Mucosa of rectum (tissue), 2 donors: ENCODE data around the gene TMCC1.
"Not testable (repeated sequence)": the region's sequence is repeated elsewhere in the genome, so short reads cannot be mapped to it uniquely, and the experiment has no call there.

ENCODE experiments used
- H3K27ac ChIP-seq, 2 donors: one replicate each; pipeline ENCODE4 v1.7.0; 2013; ENCODE audit warnings: inconsistent platforms in 2 of 2, low read depth in 2 of 2, low read length in 2 of 2
- H3K27me3 ChIP-seq, 2 donors: one replicate each; pipeline ENCODE4 v1.7.0; 2013; ENCODE audit warnings: low read length in 2 of 2; ENCODE audit not compliant: control insufficient read depth in 2 of 2, insufficient read depth in 2 of 2
- H3K36me3 ChIP-seq, 2 donors: one replicate each; pipeline ENCODE4 v1.7.0; 2013; ENCODE audit warnings: low read length in 2 of 2; ENCODE audit not compliant: control insufficient read depth in 2 of 2, insufficient read depth in 2 of 2
- H3K4me1 ChIP-seq, 2 donors: one replicate each; pipeline ENCODE4 v1.7.0; 2013; ENCODE audit warnings: low read length in 2 of 2, mild to moderate bottlenecking in 1 of 2; ENCODE audit not compliant: control insufficient read depth in 2 of 2, insufficient read depth in 2 of 2
- H3K4me3 ChIP-seq, 2 donors: one replicate each; pipeline ENCODE4 v1.7.0; 2013; ENCODE audit warnings: low read length in 2 of 2
- H3K9ac ChIP-seq, 2 donors: one replicate each; pipeline ENCODE4 v1.7.0; 2013; ENCODE audit warnings: low read length in 2 of 2, low read depth in 1 of 2, mild to moderate bottlenecking in 1 of 2
- H3K9me3 ChIP-seq, 2 donors: one replicate each; pipeline ENCODE4 v1.7.0; 2013; ENCODE audit warnings: low read length in 2 of 2; ENCODE audit not compliant: control insufficient read depth in 2 of 2
- donor health status: healthy.
- donor health status: Normal muscosa, but diverticular disease.

TMCC1 gene

GRCh38 chr3:129684270-129684669 is 209.2 kb downstream of the TMCC1 start:
- H3K9me3 ChIP-seq: no peaks in the 10 kb centered on the region
- no peak overlapping the region for H3K9ac ChIP-seq
- no peak overlapping the region for H3K27ac ChIP-seq
- no peaks in the 10 kb centered on the region for H3K4me1 ChIP-seq
- H3K27me3 ChIP-seq: no peaks in the 10 kb centered on the region
- no peaks in the 10 kb centered on the region for H3K36me3 ChIP-seq
- no peak overlapping the region for H3K4me3 ChIP-seq

- no peaks in the 10 kb centered on the region for H3K27me3 ChIP-seq
- H3K9ac ChIP-seq: no peak overlapping the region
- no peaks in the 10 kb centered on the region for H3K9me3 ChIP-seq
- H3K27ac ChIP-seq: no peak overlapping the region
- H3K4me3 ChIP-seq: no peak overlapping the region
- H3K36me3 ChIP-seq: no peaks in the 10 kb centered on the region
- no peaks in the 10 kb centered on the region for H3K4me1 ChIP-seq
These were observed 210.3 kb downstream of the TMCC1 start for GRCh38 chr3:129683201-129683600.

GRCh38 chr3:129676985-129677384 is 216.5 kb downstream of the TMCC1 start:
- Histone ChIP-seq H3K9me3 (no peaks in the 10 kb centered on the region), H3K27me3 (no peaks in the 10 kb centered on the region), H3K36me3 (no peaks in the 10 kb centered on the region), H3K4me1 (peaks cover 0 to 3% of the 10 kb centered on the region in 2 donors), H3K27ac (no peak overlapping the region), H3K4me3 (no peak overlapping the region), H3K9ac (no peak overlapping the region)

- H3K4me3 ChIP-seq: peak overlapping the region in 1 of 2 donors; percentile 28
- H3K27ac ChIP-seq, H3K9me3 ChIP-seq: not testable (repeated sequence)
These were observed 218.8 kb downstream of the TMCC1 start for GRCh38 chr3:129674798-129675123.

GRCh38 chr3:129673897-129674797 is 219.4 kb downstream of the TMCC1 start:
- H3K9ac ChIP-seq: no peak overlapping the region
- peaks cover 0 to 3% of the 10 kb centered on the region in 2 donors for H3K4me1 ChIP-seq
- H3K27me3 ChIP-seq: no peaks in the 10 kb centered on the region
- peak overlapping the region in 1 of 2 donors; percentile 28 for H3K4me3 ChIP-seq
- H3K9me3 ChIP-seq: no peaks in the 10 kb centered on the region
- peak overlapping the region in 1 of 2 donors; percentile 17 for H3K27ac ChIP-seq
- H3K36me3 ChIP-seq: peaks cover 0 to 11% of the 10 kb centered on the region in 2 donors

More at GRCh38 chr3:129674798-129675123, 218.8 kb downstream of the TMCC1 start:
- not testable (repeated sequence) for H3K9ac ChIP-seq, H3K27me3 ChIP-seq, H3K4me1 ChIP-seq
- peaks cover 0 to 11% of the 10 kb centered on the region in 2 donors for H3K36me3 ChIP-seq

GRCh38 chr3:129673012-129673411 is 220.5 kb downstream of the TMCC1 start:
- Histone ChIP-seq H3K4me3 (no peak overlapping the region), H3K9ac (no peak overlapping the region), H3K4me1 (peaks cover 0 to 3% of the 10 kb centered on the region in 2 donors), H3K27me3 (no peaks in the 10 kb centered on the region), H3K27ac (no peak overlapping the region), H3K9me3 (no peaks in the 10 kb centered on the region), H3K36me3 (peaks cover 0 to 11% of the 10 kb centered on the region in 2 donors)

GRCh38 chr3:129672412-129672811 is 221.1 kb downstream of the TMCC1 start:
- H3K27ac ChIP-seq: no peak overlapping the region

GRCh38 chr3:129665024-129665768 is 228.3 kb downstream of the TMCC1 start:
- no peaks in the 10 kb centered on the region for H3K4me1 ChIP-seq
- no peak overlapping the region for H3K4me3 ChIP-seq
- peaks cover 0 to 3% of the 10 kb centered on the region in 2 donors for H3K36me3 ChIP-seq
- H3K9ac ChIP-seq: no peak overlapping the region
- H3K27ac ChIP-seq: no peak overlapping the region
- no peaks in the 10 kb centered on the region for H3K9me3 ChIP-seq
- no peaks in the 10 kb centered on the region for H3K27me3 ChIP-seq

More at GRCh38 chr3:129672412-129672811, 221.1 kb downstream of the TMCC1 start:
- Histone ChIP-seq H3K9ac (no peak overlapping the region), H3K36me3 (peaks cover 0 to 11% of the 10 kb centered on the region in 2 donors), H3K27me3 (no peaks in the 10 kb centered on the region), H3K4me1 (peaks cover 0 to 3% of the 10 kb centered on the region in 2 donors), H3K4me3 (no peak overlapping the region), H3K9me3 (no peaks in the 10 kb centered on the region)

GRCh38 chr3:129663930-129664646 is 229.4 kb downstream of the TMCC1 start:
- Histone ChIP-seq H3K4me1 (no peaks in the 10 kb centered on the region), H3K36me3 (no peaks in the 10 kb centered on the region), H3K4me3 (no peak overlapping the region), H3K9ac (no peak overlapping the region), H3K27me3 (no peaks in the 10 kb centered on the region), H3K9me3 (no peaks in the 10 kb centered on the region), H3K27ac (no peak overlapping the region)
